Suppressor macrophage treated with lipopolysaccharide for 4 hours (primary cell): Measurements from ENCODE around the gene NDST4.

Experiments used
- DNase-seq: peaks from one replicate; pipeline ENCODE4 v3.0.0-alpha.2; 2020

NDST4 gene

GRCh38 chr4:114782415-114783214 lies 330.8 kb downstream of the NDST4 start:
- no peak for DNase-seq

- DNase-seq, result no peak
Measured at GRCh38 chr4:114780205-114780604, 333.2 kb downstream of the NDST4 start.
